OCI-M1 (cell line): ENCODE results near the gene TBC1D4.

ENCODE experiments used
- DNase-seq: peaks from one replicate; lab custom pipeline; 2025; lab: John Stamatoyannopoulos, UW

The TBC1D4 gene

GRCh38 chr13:75482070-75482819 lies at the start of gene TBC1D4:
TBC1D4 (minus strand) TSS chr13:75482169; CDS start chr13:75481767, 402 bp downstream.
- DNase-seq: peak; percentile 98

GRCh38 chr13:75530549-75530961 lies 48.6 kb upstream of the TBC1D4 start:
- DNase-seq: peak; percentile 25

- DNase-seq: no peak
Measured at GRCh38 chr13:75521956-75522355, 40.0 kb upstream of the TBC1D4 start.

GRCh38 chr13:75518439-75519088 lies 36.6 kb upstream of the TBC1D4 start:
- no peak for DNase-seq

GRCh38 chr13:75514080-75514995 lies 32.4 kb upstream of the TBC1D4 start:
- DNase-seq: peak; percentile 48

GRCh38 chr13:75513271-75513670 lies 31.3 kb upstream of the TBC1D4 start:
- DNase-seq: no peak

GRCh38 chr13:75512253-75512652 lies 30.3 kb upstream of the TBC1D4 start:
- no peak for DNase-seq

GRCh38 chr13:75511051-75511625 lies 29.2 kb upstream of the TBC1D4 start:
- DNase-seq: no peak

- DNase-seq: no peak
Measured at GRCh38 chr13:75508002-75508548, 26.1 kb upstream of the TBC1D4 start.

GRCh38 chr13:75507027-75508001 lies 25.3 kb upstream of the TBC1D4 start:
- no peak for DNase-seq

GRCh38 chr13:75506018-75506417 lies 24.0 kb upstream of the TBC1D4 start:
- DNase-seq: peak; percentile 65

GRCh38 chr13:75505327-75505726 lies 23.4 kb upstream of the TBC1D4 start:
- peak; percentile 43 for DNase-seq

GRCh38 chr13:75495938-75496337 lies 14.0 kb upstream of the TBC1D4 start:
- DNase-seq: no peak

- no peak for DNase-seq
Measured at GRCh38 chr13:75494491-75494890, 12.5 kb upstream of the TBC1D4 start.

GRCh38 chr13:75493156-75493555 lies 11.2 kb upstream of the TBC1D4 start:
- DNase-seq: no peak

GRCh38 chr13:75492389-75492788 lies 10.4 kb upstream of the TBC1D4 start:
- peak; percentile 40 for DNase-seq

GRCh38 chr13:75491376-75491775 lies 9.4 kb upstream of the TBC1D4 start:
- no peak for DNase-seq

- DNase-seq: peak; percentile 86
Measured at GRCh38 chr13:75489502-75490263, 7.7 kb upstream of the TBC1D4 start.

- peak; percentile 83 for DNase-seq
Measured at GRCh38 chr13:75486146-75487062, 4.4 kb upstream of the TBC1D4 start.
